ENCODE measurements around the gene ZDHHC24. TPM values are rescaled to one million over a fixed set of nuclear protein-coding genes. Genes with fewer than 3 reads are reported as not detected.
"Not testable (repeated sequence)": the region's sequence is repeated elsewhere in the genome, so short reads cannot be mapped to it uniquely, and the experiment has no call there.

Gene ZDHHC24
- 6.9 TPM for total RNA-seq

GRCh38 chr11:66545701-66546367 lies at the start of gene ZDHHC24:
Gene ZDHHC24, minus strand, starts transcription at chr11:66546048. Its CDS starts 45 bp downstream, at chr11:66546003.
- DNase-seq (ENCODE audit: low spot score) (peak; percentile 99), ATAC-seq (peak; percentile 97)

DNA sequence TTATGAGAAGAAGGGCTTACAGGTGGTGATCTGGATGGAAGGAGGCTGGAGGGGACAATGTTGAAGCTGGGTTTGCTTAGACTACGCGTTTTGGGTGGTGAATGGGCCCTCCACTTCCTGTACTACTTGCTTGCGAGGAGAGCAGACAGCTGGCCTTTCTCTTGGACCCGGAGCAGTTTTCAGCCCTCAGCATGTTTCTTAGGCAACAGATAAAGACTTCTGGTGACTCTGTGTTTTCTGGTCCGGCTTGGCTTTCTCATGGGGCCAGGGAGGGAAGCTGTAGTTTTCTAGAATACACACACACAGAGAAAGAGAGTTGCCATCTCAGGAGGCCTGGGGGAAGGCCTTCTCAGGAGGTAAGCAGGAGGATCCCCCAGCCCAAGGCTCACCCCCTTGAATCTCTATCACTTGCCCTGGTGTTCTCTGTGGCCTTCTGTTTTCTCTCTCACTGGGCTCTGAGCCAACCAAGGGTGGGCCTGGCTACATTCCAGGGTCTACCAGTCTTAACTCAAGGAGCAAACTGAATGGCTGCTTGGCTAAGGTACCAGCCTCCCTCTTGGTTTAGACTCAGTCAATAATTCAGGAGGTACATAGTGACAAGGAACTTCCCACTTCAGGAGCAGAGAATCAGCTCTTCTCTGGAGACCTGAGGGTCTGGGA lies 49.5 kb upstream of the ZDHHC24 start:
- no peak for ATAC-seq
- DNase-seq (ENCODE audit: low spot score), result no peak

DNA sequence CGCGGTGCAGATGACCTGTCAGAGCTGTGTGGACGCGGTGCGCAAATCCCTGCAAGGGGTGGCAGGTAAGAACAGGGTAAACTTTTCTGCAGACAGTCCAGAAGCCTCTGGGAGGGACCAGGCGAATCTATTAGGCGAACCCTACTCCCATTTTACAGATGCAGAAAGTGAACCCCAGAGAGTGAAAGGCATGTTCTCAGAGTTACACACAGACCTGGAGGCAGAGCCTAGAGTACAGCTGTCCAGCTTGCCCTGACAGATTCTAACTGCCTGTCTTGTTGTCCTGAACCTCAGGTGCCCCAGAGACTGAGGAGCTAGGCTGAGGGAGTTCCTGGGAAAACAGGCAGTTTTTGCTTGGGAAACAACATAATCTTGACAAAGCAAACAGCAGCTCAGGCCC lies 47.8 kb upstream of the ZDHHC24 start:
- ATAC-seq, result peak; percentile 30
- no peak for DNase-seq (ENCODE audit: low spot score)

DNA sequence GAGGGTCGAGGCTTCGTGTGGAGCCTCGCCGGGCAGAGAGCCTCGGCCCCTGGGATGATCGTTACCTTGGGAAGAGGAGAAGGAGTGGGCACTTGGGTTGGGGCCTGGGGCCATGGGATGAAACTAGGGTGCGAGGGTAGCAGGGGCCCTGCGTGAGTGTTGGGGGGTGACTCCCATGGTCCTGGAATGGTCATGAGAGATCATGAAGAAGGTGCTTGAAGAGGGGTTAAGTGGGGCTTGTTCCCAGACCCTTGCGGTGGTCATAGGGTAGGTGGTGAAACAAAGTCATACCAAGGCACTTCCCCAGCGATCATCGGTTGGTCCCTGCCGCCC lies 47.4 kb upstream of the ZDHHC24 start:
- DNase-seq (ENCODE audit: low spot score), result no peak
- peak; percentile 18 for ATAC-seq

DNA sequence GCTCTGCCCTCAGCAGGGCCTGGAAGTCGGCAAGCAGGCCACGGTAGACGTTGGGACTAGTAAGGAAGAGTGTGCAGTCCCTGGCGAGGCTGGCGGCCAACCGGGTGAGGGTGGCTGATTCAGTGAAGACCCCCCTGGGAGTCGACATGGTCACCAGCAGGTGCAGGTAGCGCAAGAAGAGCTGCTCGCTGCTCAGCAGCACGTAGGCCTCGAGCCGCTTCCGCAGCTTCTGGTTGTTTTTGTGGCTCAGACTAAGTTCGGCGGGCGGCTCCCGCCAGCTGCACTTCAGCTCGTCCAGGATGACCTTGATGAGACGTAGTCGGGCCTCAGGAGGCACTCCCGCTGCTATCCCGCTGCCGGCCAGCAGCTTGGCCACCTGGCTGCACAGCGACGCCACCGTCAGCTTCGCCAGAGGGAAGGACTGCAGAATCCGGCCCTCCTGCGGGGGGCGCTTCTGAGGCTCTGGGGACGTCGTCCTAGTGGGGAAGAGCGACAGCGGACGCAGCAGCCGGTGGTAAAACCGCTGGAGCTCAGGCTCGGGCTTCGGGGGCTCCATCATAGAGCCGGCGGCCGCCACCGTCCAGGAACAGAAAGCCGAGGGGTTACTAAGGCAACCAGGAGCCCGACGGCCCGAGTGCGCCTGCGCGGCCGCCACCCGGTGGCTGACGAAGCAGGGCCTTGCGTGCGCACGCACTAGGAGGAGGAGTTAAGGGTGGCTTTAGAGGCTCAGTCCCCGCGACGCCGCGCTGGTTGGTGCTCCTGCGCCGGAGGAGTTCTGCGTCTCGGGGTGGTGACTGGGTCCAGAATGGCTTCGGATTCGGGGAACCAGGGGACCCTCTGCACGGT lies 46.8 kb upstream of the ZDHHC24 start, which contains the start of the genes CCDC87 and CCS:
Gene CCDC87, minus strand, starts transcription at position 607 of the 846 bp plus-strand sequence. Its CDS starts 48 bp downstream, at position 559.
Gene CCS, plus strand, starts transcription at position 729 of the 846 bp plus-strand sequence. Its CDS starts 77 bp downstream, at position 806.
- peak; percentile 99 for DNase-seq (ENCODE audit: low spot score)

GRCh38 chr11:66591175-66591574 lies 45.3 kb upstream of the ZDHHC24 start:
- ATAC-seq, result peak; percentile 5

More for the DNA sequence above, 46.8 kb upstream of the ZDHHC24 start, which contains the start of the genes CCDC87 and CCS:
- peak; percentile 90 for ATAC-seq

DNA sequence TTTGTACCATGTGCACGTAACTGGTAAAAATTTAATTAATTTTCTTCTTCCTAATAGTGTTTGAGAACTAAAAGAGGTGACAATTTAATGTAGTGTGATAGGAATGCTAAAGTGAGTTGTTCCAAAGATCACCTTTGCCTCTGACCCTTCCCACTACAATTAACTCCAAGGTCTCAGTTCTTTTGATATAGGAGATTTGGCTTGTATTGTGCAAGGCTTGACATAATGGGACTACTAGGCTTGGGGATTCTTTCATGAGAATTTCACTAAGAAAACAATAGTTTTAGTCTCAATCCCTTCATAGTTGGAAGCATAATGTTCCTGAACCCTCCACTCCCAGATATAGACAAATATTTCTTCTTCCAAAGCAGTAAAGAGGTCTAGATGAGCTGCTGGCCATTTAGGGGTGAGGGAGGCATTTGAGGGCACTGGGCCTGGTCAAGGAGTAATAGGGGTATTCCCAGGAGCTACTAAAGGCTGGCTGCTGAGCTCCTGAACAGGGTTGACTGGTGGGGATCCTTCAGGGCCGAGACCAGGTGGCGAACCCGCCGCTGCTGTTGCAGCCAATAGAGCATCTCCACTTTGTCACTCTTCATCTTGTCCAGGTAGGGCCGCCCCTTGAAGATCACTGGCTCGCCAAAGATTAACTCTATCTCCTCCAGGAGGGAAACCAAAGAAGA lies 44.3 kb upstream of the ZDHHC24 start:
- DNase-seq (ENCODE audit: low spot score) (no peak), ATAC-seq (no peak)

More at GRCh38 chr11:66591175-66591574, 45.3 kb upstream of the ZDHHC24 start:
- DNase-seq (ENCODE audit: low spot score), result no peak

DNA sequence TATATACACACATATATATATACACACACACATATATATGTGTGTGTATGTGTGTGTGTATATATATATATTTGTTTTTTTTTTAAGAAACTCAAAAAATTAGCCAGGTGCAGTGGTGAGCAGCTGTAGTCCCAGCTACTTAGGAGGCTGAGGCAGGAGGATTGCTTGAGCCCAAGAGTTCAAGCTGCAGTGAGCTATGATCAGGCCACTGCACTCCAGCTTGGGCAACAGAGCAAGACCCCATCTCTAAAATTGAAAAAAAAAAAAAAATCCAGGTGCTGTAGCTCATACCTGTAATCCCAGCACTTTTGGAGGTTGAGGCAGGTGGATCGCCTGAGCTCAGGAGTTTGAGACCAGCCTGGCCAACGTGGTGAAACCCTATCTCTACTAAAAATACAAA lies 43.5 kb upstream of the ZDHHC24 start:
- DNase-seq (ENCODE audit: low spot score); ATAC-seq: not testable (repeated sequence)

DNA sequence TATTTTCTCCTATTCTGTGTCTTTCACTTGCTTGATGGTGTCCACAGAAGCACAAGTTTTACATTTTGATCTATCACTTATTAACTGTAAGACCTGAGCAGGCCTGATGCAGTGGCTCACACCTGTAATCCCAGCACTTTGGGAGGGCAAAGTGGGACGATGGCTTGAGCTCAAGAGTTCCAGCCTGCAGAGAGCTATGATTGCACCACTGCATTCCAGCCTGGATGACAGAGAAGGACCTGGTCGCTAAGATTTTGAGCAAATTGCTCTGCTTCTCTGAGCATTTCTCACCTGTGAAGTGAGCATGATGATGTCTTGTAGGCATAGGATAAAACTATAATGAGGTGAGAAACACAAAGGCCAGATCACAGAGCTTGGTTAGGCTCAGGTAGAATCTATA lies 40.3 kb upstream of the ZDHHC24 start:
- no peak for ATAC-seq
- no peak for DNase-seq (ENCODE audit: low spot score)

- not testable (repeated sequence) for ATAC-seq
These were observed 39.6 kb upstream of the ZDHHC24 start for GRCh38 chr11:66585447-66585846.

GRCh38 chr11:66582565-66583147 lies 36.8 kb upstream of the ZDHHC24 start:
- not testable (repeated sequence) for DNase-seq (ENCODE audit: low spot score); ATAC-seq

More at GRCh38 chr11:66585447-66585846, 39.6 kb upstream of the ZDHHC24 start:
- not testable (repeated sequence) for DNase-seq (ENCODE audit: low spot score)

DNA sequence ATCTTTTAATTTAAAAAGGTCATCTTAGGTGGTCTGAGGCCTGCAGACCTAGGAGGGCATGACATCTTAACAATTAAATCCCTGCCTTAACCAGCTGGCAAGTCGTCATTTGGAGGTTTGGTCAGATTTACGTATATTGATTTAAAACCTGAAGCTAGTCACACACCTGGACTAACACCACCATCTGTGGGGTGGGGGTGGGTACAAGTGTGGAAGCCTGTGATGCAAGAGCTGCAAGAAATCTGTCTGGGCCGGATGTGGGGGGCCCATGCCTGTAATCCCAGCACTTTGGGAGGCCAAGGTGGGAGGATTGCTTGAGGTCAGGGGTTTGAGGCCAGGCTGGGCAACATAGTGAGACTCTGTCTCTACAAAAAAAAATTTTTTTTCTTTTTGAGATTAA lies 35.4 kb upstream of the ZDHHC24 start:
- no peak for ATAC-seq

GRCh38 chr11:66580803-66581202 lies 35.0 kb upstream of the ZDHHC24 start:
- no peak for DNase-seq (ENCODE audit: low spot score)
- no peak for ATAC-seq

More for the DNA sequence above, 35.4 kb upstream of the ZDHHC24 start:
- no peak for DNase-seq (ENCODE audit: low spot score)

GRCh38 chr11:66579017-66579606 lies 33.3 kb upstream of the ZDHHC24 start:
- ATAC-seq (peak; percentile 99), DNase-seq (ENCODE audit: low spot score) (peak; percentile 79)

DNA sequence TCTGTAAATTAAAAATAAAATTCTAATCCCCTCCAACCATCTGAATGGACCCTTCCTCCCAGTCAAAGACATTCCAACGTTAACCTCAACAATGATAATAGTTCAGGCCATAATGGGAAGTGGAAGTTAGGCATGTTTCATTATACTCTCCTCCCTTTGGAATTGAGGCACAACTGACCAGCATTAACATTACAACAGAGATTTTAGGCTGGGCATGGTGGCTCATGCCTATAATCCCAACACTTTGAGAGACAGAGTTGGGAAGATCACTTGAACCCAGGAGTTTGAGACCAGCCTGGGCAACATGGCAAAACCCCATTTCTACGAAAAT lies 25.0 kb upstream of the ZDHHC24 start:
- DNase-seq (ENCODE audit: low spot score) (no peak), ATAC-seq (no peak)

DNA sequence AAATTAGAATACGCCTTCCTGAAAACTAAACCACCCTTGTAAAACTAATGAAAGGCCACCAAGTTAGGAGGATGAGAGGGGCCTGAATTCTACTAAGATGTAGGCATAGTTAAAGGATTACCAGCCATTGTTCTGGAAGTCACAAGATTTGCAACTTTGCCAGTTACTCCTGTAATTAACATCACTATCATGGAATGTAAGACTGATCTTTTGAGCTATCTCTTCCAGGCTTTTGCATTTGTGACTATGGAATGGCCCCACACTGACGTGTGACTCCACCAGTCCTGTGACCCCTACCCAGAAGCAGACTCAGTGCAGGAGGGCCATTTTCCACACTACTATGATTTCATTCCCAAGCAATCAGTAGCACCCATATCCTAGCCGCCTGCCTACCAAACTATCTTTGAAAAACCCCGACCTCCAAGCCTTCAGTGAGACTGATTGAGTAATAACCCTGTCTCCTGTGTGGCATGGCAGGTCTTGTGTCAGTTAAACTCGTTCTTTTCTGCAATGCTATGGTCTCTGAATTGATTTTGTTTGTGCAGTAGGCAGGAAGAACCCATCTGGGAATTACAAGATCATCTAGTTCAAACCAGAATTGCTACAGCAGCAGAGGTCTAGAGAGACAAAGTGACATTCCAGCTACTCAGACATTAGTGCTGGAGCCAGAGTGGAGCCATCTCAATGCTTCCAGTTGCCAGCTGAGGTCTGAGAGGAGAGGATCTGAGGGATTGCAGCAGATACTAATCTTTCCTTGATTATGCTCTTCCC lies 24.4 kb upstream of the ZDHHC24 start:
- DNase-seq (ENCODE audit: low spot score), result no peak
- no peak for ATAC-seq

- no peak for DNase-seq (ENCODE audit: low spot score)
- no peak for ATAC-seq
These were observed 23.2 kb upstream of the ZDHHC24 start for GRCh38 chr11:66569076-66569475.

GRCh38 chr11:66568124-66568916 lies 22.5 kb upstream of the ZDHHC24 start, which contains the start of gene CTSF:
Gene CTSF, minus strand, starts transcription at chr11:66568606. Its CDS starts 120 bp downstream, at chr11:66568486.
- DNase-seq (ENCODE audit: low spot score) (peak; percentile 92), ATAC-seq (peak; percentile 98)

Data from left lobe of liver (tissue), 2 donors.